Stimulated activated CD4-positive, alpha-beta T cell treated with anti-CD3 and anti-CD28 coated beads, Interleukin-4, amount 100 ng/mL, for 48 hours (primary cell): ENCODE data around the gene ADPRH.

Experiments used
- DNase-seq, 2 donors: peaks; one replicate each; pipeline ENCODE4 v3.0.0-alpha.2; 2020; ENCODE audit warnings: low read depth in 2 of 2

Gene ADPRH

DNA sequence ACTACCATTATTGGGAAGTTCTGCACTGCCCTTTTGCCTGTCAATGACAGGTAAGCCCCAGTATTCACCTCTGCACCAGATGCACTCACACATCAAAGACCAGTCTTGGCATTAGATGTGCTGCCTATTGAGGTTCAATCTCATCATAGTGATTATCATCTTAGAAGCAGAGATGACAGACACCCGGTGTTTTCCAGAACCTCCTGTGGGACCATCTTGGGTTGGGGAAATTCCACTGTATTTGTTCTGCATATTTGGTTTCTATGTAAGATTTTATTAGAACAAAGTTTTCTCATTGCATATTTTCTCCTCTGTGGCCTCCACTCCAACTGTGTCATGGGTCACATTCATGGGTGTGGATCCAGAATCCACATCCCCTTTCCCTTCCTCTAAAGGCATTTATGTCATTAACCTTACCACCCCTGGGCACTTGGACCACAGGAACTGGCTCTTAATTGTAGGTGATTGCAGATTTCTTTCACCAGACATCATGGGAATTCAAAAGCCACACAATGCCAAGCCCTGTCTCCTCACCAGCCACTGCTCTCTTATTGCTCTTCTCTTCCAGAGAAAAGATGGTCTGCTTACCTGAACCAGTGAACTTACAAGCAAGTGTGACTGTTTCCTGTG, 49.6 kb downstream of the ADPRH start:
- DNase-seq = no peak

DNA sequence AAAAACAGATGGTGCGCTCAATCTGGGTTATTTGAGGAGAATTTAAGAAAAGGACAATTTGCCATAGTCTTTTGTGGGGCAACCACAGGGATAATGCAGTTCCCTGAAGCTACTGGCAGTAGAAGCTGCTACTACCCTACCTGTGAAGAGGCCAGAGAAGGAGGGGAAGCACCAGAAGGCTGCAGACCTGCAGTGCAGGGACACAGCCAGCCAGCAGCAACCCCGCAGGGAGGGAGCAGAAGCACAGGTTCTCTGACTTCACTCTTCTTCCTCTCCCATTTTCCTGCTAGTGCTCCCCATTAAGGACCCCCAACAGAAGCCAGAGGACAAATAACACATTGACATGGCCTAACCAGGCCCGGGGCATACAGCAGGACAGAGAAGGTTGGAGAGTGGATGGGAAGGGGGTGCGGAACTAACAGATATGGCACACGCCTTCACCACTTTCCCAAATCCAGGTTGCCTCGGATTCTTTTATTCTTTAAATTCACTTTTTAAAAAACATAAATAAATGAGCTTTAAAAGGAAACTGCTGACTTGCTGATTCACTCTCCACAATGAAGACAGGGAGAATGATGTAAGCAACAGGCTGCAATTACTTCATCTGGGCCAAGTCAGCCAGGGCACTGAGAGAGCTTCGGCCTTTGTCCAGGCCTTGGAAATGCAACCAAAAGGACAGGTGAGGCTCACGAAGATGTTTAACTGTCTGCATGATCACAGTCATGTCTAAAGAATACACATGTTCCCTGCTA, 51.0 kb downstream of the ADPRH start:
- DNase-seq = no peak

- no peak for DNase-seq
Observed at GRCh38 chr3:119630880-119631329, 51.6 kb downstream of the ADPRH start.

DNA sequence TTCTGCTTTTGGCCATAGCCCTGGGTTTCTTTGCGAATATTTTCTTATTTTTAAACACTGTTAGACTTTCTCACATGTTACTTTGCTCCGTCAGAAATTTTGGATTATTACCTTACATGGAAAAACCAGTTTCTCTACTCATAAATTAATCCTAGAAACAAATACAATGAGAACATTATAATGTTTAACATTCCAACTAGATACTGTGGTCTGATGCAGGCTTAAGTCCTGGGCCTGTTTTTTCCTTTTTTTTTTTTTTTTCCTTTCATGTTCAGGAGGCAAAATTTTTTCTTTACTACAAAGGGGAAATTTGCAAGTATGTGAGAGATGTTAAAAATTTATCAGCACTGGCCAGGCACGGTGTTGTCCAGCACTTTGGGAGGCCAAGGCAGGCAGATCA, 52.2 kb downstream of the ADPRH start:
- no peak for DNase-seq

DNA sequence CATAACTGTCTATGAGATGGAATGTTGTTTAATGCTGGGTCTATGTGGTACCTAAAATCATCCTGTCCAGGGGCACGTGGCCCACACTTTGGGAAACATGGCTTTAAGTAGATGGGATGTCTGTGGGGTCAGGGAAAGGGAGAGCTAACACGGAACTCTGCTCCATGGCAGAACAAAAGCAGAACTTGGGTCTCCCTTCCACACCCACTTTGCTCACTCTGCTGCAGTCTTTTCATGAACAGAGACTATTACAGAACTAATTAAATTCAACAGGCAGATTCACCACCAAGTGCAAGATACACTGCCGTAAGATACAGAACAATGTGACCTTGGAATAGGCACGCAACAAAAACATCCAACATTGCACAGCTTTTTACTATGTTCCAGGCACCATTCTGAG, 52.9 kb downstream of the ADPRH start:
- DNase-seq = no peak

DNA sequence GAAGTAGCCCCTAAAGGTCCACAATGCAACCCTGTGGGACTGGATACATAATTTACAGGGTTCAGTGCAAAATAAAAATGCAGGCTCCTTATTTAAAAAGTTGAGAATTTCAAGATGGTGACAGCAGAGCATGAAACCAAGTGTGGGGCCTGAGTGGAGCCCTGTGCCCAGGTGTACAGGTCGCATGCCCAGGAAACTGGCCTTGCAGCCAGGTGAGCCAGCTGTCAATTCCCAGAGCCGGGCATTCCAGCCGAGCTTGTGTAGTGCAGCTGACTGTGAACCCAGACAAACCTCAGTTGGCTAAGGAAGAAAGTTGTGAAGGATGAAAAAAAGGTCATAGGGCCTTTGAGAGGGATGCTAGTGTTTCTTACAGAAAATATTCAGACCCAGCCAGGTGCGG, 53.5 kb downstream of the ADPRH start:
- DNase-seq = no peak

- no peak for DNase-seq
Observed at GRCh38 chr3:119635719-119636118, 56.4 kb downstream of the ADPRH start.

DNA sequence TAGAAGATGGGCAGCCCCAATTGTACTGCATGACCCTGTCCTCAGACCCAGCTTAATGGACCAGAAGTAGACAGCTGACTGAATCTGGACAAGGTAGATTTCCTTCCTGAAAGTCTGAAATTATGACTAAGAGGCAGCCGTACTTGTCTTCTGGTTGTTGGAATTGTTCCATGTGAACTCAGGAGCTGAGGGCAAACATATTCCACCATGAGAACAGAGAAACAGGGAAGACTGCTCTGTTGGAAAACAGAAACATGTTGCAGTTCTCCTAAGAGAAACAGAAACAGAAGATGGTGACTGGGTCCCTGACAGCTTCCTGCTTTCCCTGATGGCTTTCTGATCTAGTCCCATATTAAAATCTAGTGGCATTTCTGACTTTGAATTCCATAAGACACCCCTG, 57.0 kb downstream of the ADPRH start:
- no peak for DNase-seq

GRCh38 chr3:119636891-119637611, 57.8 kb downstream of the ADPRH start:
- DNase-seq = no peak

- DNase-seq = no peak
Observed at GRCh38 chr3:119637679-119638477, 58.6 kb downstream of the ADPRH start.
